NCI-H748 (cell line): ENCODE measurements around the gene S1PR4.
"Not testable (repeated sequence)": the region's sequence is repeated elsewhere in the genome, so short reads cannot be mapped to it uniquely, and the experiment has no call there.

Experiments used
- DNase-seq: peaks from one replicate; lab custom pipeline; 2025; ENCODE audit not compliant: unreplicated experiment; lab: John Stamatoyannopoulos, UW

S1PR4 gene

GRCh38 chr19:3211191-3211590 is 32.6 kb downstream of the S1PR4 start:
- no peak for DNase-seq

GRCh38 chr19:3213159-3213558 is 34.6 kb downstream of the S1PR4 start:
- DNase-seq, result no peak

GRCh38 chr19:3216874-3217273 is 38.3 kb downstream of the S1PR4 start:
- DNase-seq, result no peak

GRCh38 chr19:3220576-3220975 is 42.0 kb downstream of the S1PR4 start:
- no peak for DNase-seq

- not testable (repeated sequence) for DNase-seq
Observed at GRCh38 chr19:3221576-3221975, 43.0 kb downstream of the S1PR4 start.

- no peak for DNase-seq
Observed at GRCh38 chr19:3222709-3223108, 44.1 kb downstream of the S1PR4 start.

- DNase-seq, result peak; percentile 63
Observed at GRCh38 chr19:3224346-3225168, 46.0 kb downstream of the S1PR4 start, which contains the start of gene CELF5. CELF5 (plus strand) TSS chr19:3224661; CDS start chr19:3224740, 79 bp downstream.

GRCh38 chr19:3225169-3225485 is 46.6 kb downstream of the S1PR4 start:
- no peak for DNase-seq

GRCh38 chr19:3225677-3226093 is 47.1 kb downstream of the S1PR4 start:
- DNase-seq, result no peak

GRCh38 chr19:3227054-3227626 is 48.6 kb downstream of the S1PR4 start:
- DNase-seq, result no peak

- no peak for DNase-seq
Observed at GRCh38 chr19:3229346-3229743, 50.8 kb downstream of the S1PR4 start.
